ENCODE results near the gene SEC22B.
"Not testable (repeated sequence)": the region's sequence is repeated elsewhere in the genome, so short reads cannot be mapped to it uniquely, and the experiment has no call there.

GRCh38 chr1:120182176-120182707, 5.9 kb upstream of the SEC22B start:
- TF ChIP-seq CTCF (IDR thresholded peaks at IDR 0.05); IRF2 (CRISPR knock-in tag; IDR thresholded peaks at IDR 0.05; ENCODE audit: borderline replicate concordance, low read depth); SP1 (CRISPR knock-in tag; conservative IDR thresholded peaks at IDR 0.05); ZNF232 (CRISPR knock-in tag; IDR thresholded peaks at IDR 0.05); SMAD4 (CRISPR knock-in tag; IDR thresholded peaks at IDR 0.05); ARID4B (CRISPR knock-in tag; IDR thresholded peaks at IDR 0.05; ENCODE audit: borderline replicate concordance); ZNF512 (CRISPR knock-in tag; IDR thresholded peaks at IDR 0.05; ENCODE audit: borderline replicate concordance); GABPB1 (CRISPR knock-in tag; IDR thresholded peaks at IDR 0.05); E2F1 (CRISPR knock-in tag; IDR thresholded peaks at IDR 0.05); KAT7 (CRISPR knock-in tag; IDR thresholded peaks at IDR 0.05; ENCODE audit: borderline replicate concordance); ATF6 (CRISPR knock-in tag; IDR thresholded peaks at IDR 0.05); RELA (CRISPR knock-in tag; IDR thresholded peaks at IDR 0.05; ENCODE audit: borderline replicate concordance): not testable (repeated sequence)
